Hepatocyte (in vitro differentiated cells): ENCODE data around the gene CROCC2. TPM values are rescaled to one million over a fixed set of nuclear protein-coding genes. Genes with fewer than 3 reads are reported as not detected.

Experiments
- DNase-seq: peaks from one replicate; pipeline ENCODE4 v3.0.0-alpha.2; 2016; ENCODE audit warnings: low spot score
- H2AFZ ChIP-seq: fragments of 200-600 bp; sonication (generic); 2 replicates; pipeline ENCODE4 v1.6.0; 2016; ENCODE audit warnings: antibody characterized with exemption, mild to moderate bottlenecking
- H3K27ac ChIP-seq: fragments of 200-600 bp; sonication (generic); 2 replicates; pipeline ENCODE4 v1.5.1; 2016; ENCODE audit warnings: mild to moderate bottlenecking
- H3K27me3 ChIP-seq: fragments of 200-600 bp; sonication (generic); 2 replicates; pipeline ENCODE4 v1.6.1; 2016
- H3K36me3 ChIP-seq: fragments of 200-600 bp; sonication (generic); replicated peaks from 2 replicates; pipeline ENCODE4 v1.5.1; 2016; ENCODE audit warnings: low read depth; ENCODE audit not compliant: insufficient read depth
- H3K4me1 ChIP-seq: fragments of 200-600 bp; sonication (generic); 2 replicates; pipeline ENCODE4 v1.5.1; 2016; ENCODE audit warnings: mild to moderate bottlenecking, moderate library complexity; ENCODE audit not compliant: insufficient read depth
- H3K4me2 ChIP-seq: fragments of 200-600 bp; sonication (generic); 2 replicates; pipeline ENCODE4 v1.6.0; 2016
- H3K4me3 ChIP-seq: fragments of 200-600 bp; sonication (generic); 2 replicates; pipeline ENCODE4 v1.5.1; 2016; ENCODE audit warnings: mild to moderate bottlenecking
- H3K79me2 ChIP-seq: fragments of 200-600 bp; sonication (generic); 2 replicates; pipeline ENCODE4 v1.6.0; 2017; ENCODE audit warnings: mild to moderate bottlenecking
- H3K9me2 ChIP-seq: fragments of 200-600 bp; sonication (generic); replicated peaks from 2 replicates; pipeline ENCODE4 v1.6.0; 2017; ENCODE audit warnings: mild to moderate bottlenecking; ENCODE audit not compliant: insufficient read depth
- H3K9me3 ChIP-seq: fragments of 200-600 bp; sonication (generic); 2 replicates; pipeline ENCODE4 v1.5.1; 2016; ENCODE audit warnings: low read depth, mild to moderate bottlenecking
- H4K20me1 ChIP-seq: fragments of 200-600 bp; sonication (generic); 2 replicates; pipeline ENCODE4 v1.6.0; 2016; ENCODE audit warnings: mild to moderate bottlenecking; ENCODE audit not compliant: insufficient read depth, poor library complexity, severe bottlenecking
- CTCF ChIP-seq: fragments of 200-600 bp; sonication (generic); IDR thresholded peaks from 2 replicates; pipeline ENCODE4 v1.5.1; 2016; ENCODE audit warnings: antibody characterized with exemption, mild to moderate bottlenecking; ENCODE audit not compliant: poor library complexity
- EZH2 ChIP-seq: fragments of 200-600 bp; sonication (generic); IDR thresholded peaks from 2 replicates; pipeline ENCODE4 v1.6.1; 2016; ENCODE audit warnings: antibody characterized with exemption, mild to moderate bottlenecking, borderline replicate concordance
- EZH2phosphoT487 ChIP-seq: fragments of 200-600 bp; sonication (generic); IDR thresholded peaks from one replicate; pipeline ENCODE4 v1.6.1; 2018; ENCODE audit warnings: antibody characterized with exemption, mild to moderate bottlenecking, low read depth, moderate library complexity; ENCODE audit not compliant: unreplicated experiment, severe bottlenecking
- WGBS: methylation state at CpG from one replicate; pipeline ENCODE4 v1.1.6; 2016; ENCODE audit warnings: low lambda C conversion rate; ENCODE audit errors: missing lambda C conversion rate; 5-methylcytosine and 5-hydroxymethylcytosine counted together
- polyA plus RNA-seq: library from polyadenylated mRNA; unstranded; fragments of >200 nt; fragmentation: Nextera tagmentation; extraction: Ambion mirVana; gene quantifications from 2 replicates; pipeline ENCODE4 v1.2.1, GENCODE V29; 2016
- total RNA-seq: library from RNA; depleted of rRNA; stranded (reverse); fragments of >200 nt; gene quantifications from 2 replicates; pipeline ENCODE4 v1.2.3, GENCODE V29; 2014

The CROCC2 gene
- total and polyA plus RNA-seq, 2 experiments from 2014 or later = 0.04 to 0.10 TPM

DNA sequence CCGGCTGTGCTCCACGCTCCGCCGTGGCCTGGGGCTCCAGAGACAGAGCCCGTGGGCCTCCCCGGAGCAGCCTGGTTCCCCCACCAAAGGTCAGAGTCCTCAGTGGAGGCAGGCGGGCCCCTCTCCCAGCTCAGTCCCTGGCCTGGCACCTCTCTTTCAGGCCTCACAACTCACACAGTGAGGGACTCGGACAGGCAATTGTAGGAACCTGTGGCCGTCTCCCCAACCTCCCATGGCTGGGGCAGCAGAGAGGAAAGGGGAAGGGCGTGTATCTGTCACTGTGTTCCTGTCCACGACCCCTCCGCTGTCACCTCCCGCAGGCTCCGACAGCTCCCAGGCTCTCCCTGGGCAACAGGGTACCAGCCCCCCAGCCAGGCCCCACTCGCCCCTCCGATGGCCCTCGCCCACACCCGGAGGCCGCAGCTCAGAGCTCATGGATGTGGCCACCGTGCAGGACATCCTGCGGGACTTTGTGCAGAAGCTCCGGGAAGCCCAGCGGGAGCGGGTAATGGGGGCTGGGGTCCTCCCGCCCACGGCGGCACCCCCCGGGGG is 59.8 kb downstream of the CROCC2 start:
- 83% methylated on average over 24 of the region's 28 CpGs for WGBS
- peaks cover 18% of the 10 kb centered on the region for H3K4me1 ChIP-seq
- H3K9me2 ChIP-seq = no peaks in the 10 kb centered on the region
- H2AFZ ChIP-seq = no peak overlapping the region
- H3K9me3 ChIP-seq = no peaks in the 10 kb centered on the region
- TF ChIP-seq CTCF = no peak
- no peak for TF ChIP-seq EZH2
- no peak for TF ChIP-seq EZH2phosphoT487
- no peak overlapping the region for H3K27ac ChIP-seq
- H3K4me2 ChIP-seq = no peak overlapping the region
- H3K27me3 ChIP-seq = no peaks in the 10 kb centered on the region
- DNase-seq = no peak
- H3K4me3 ChIP-seq = no peak overlapping the region
- no peaks in the 10 kb centered on the region for H3K79me2 ChIP-seq
- no peaks in the 10 kb centered on the region for H4K20me1 ChIP-seq
- no peaks in the 10 kb centered on the region for H3K36me3 ChIP-seq

GRCh38 chr2:240966457-240966905 is 60.3 kb downstream of the CROCC2 start:
- Histone ChIP-seq H4K20me1 (no peaks in the 10 kb centered on the region), H3K27me3 (no peaks in the 10 kb centered on the region), H2AFZ (no peak overlapping the region), H3K36me3 (no peaks in the 10 kb centered on the region), H3K9me2 (no peaks in the 10 kb centered on the region), H3K4me2 (no peak overlapping the region), H3K4me3 (no peak overlapping the region), H3K27ac (no peak overlapping the region), H3K4me1 (peaks cover 13% of the 10 kb centered on the region), H3K9me3 (no peaks in the 10 kb centered on the region), H3K79me2 (no peaks in the 10 kb centered on the region)
- TF ChIP-seq EZH2 (no peak), CTCF (no peak), EZH2phosphoT487 (no peak)
- no peak for DNase-seq
- 97% methylated on average over 8 of the region's 10 CpGs for WGBS

DNA sequence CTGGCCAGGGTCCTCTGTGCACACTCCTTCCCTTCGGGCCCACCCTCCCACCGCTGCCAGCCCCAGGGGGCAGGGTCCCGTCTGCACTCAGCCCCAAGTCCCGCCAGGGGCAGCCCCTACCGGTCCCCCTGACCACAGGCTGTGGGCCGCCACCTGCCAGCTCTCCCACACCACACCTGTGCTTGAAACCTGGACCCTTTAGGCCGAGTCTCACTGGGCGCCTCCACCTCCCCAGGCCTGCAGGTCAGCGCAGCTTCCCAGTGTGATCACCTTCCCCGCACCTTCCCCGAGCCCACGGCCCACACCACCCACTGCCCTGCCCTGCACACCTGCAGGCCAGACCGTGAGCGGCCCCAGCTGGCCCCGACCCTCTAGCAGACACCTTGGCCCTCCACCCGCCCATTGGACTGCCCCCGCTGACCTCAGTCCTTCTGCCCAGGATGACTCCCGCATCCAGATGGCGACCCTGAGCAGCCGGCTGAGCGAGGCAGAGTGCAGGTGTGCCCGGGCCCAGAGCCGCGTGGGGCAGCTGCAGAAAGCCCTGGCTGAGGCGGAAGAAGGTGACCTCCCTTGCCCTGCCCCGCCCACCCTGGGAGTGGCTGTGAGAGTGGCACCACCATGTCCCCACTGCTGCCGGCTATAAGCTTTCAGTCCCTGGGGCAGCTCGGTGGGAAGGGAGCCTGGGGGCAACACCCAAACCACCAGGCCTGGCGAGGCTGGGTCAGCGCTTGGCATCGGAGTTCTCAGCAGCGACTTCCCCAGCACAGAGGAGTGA is 61.0 kb downstream of the CROCC2 start:
- no peaks in the 10 kb centered on the region for H3K27me3 ChIP-seq
- no peak overlapping the region for H2AFZ ChIP-seq
- no peaks in the 10 kb centered on the region for H3K9me2 ChIP-seq
- no peak overlapping the region for H3K4me2 ChIP-seq
- no peaks in the 10 kb centered on the region for H3K9me3 ChIP-seq
- no peak overlapping the region for H3K27ac ChIP-seq
- H3K36me3 ChIP-seq = no peaks in the 10 kb centered on the region
- WGBS = 90% methylated on average over 25 of the region's 32 CpGs
- no peak for DNase-seq
- TF ChIP-seq CTCF = no peak
- no peak for TF ChIP-seq EZH2phosphoT487
- no peak for TF ChIP-seq EZH2
- no peaks in the 10 kb centered on the region for H3K79me2 ChIP-seq
- no peak overlapping the region for H3K4me3 ChIP-seq
- peaks cover 7% of the 10 kb centered on the region for H3K4me1 ChIP-seq
- no peaks in the 10 kb centered on the region for H4K20me1 ChIP-seq
